Ramos (cell line): Measurements from ENCODE around the gene PREX1.
"Not testable (repeated sequence)": the region's sequence is repeated elsewhere in the genome, so short reads cannot be mapped to it uniquely, and the experiment has no call there.

Experiments used
- in situ Hi-C: fragments of 300-500 bp; cut with MboI; formaldehyde crosslinking; loops from one replicate; pipeline ENCODE4 v1.14.3; 2022; ENCODE audit warnings: low sequenced_read_pairs; ENCODE audit not compliant: unreplicated experiment

PREX1 gene

DNA sequence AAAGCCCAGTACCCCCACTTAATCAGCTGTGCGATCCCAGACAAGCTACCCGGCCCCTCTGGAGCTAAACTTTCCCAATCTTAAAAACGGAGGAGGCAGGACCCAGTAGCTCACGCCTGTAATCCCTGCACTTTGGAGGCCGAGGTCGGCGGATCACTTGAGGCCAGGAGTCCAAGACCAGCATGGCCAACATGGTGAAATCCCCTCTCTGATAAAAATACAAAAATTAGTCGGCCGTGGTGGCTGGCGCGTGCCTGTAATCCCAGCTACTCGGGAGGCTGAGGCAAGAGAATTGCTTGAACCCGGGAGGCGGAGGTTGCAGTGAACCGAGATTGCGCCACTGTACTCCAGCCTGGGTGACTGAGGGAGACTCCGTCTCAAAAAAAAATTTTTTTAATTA is 1.3 kb downstream of the PREX1 start:
- in situ Hi-C loops = not testable (repeated sequence)

- in situ Hi-C loops = no loop called here
These were observed 1.7 kb downstream of the PREX1 start for GRCh38 chr20:48826069-48826468.

GRCh38 chr20:48825566-48825920 is 2.3 kb downstream of the PREX1 start:
- in situ Hi-C loops = no loop called here

GRCh38 chr20:48824830-48825565 is 2.8 kb downstream of the PREX1 start:
- in situ Hi-C loops = no loop called here

GRCh38 chr20:48823960-48824498 is 3.8 kb downstream of the PREX1 start:
- in situ Hi-C loops = no loop called here

- in situ Hi-C loops = no loop called here
These were observed 4.3 kb downstream of the PREX1 start for GRCh38 chr20:48823476-48823875.

DNA sequence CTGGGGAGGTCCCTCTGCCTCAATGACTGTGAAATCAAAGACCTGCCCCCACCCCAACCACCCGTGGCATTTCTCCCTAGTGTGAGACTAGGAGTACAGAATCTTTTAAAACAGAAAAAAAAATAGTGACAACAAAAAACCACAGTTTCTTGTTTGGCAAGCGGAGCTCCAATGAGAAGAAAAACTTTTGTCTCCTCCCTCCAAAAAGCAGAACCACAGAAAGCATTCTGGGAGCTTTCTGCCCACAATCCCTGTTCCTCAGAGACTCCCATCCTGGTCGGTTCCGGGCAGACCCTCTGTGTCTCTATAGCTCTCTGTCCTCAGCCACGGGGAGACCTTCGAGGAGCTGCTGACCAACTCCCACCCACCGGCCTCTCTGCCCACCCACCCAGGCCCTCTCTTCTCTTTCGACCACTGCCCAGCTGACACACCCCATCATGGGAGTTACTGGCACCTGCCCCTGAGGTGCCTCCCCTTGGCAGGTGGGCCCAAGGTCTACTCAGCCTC is 4.9 kb downstream of the PREX1 start:
- in situ Hi-C loops = no loop called here

DNA sequence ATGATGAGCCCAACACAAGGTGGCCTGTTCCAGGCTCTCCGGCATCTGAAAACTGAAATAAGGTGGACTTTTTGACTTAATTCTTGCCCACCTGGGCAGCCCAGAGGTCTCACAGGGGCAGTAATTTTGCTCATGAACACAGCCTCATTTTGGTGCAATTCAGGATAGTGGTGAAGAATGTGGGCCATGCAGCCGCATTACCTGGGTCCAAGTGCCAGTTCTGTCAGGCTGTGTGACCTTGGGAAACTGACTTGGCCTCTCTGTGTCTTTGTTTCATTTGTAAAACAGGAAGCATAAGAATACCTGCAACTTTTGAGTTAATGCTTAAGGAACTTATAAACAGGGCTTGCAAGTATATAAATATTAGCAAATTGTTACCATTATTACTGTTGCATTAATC is 5.6 kb downstream of the PREX1 start:
- in situ Hi-C loops = no loop called here

- in situ Hi-C loops = no loop called here
These were observed 6.4 kb downstream of the PREX1 start for GRCh38 chr20:48821261-48821920.

GRCh38 chr20:48820649-48820973 is 7.2 kb downstream of the PREX1 start:
- in situ Hi-C loops = no loop called here

DNA sequence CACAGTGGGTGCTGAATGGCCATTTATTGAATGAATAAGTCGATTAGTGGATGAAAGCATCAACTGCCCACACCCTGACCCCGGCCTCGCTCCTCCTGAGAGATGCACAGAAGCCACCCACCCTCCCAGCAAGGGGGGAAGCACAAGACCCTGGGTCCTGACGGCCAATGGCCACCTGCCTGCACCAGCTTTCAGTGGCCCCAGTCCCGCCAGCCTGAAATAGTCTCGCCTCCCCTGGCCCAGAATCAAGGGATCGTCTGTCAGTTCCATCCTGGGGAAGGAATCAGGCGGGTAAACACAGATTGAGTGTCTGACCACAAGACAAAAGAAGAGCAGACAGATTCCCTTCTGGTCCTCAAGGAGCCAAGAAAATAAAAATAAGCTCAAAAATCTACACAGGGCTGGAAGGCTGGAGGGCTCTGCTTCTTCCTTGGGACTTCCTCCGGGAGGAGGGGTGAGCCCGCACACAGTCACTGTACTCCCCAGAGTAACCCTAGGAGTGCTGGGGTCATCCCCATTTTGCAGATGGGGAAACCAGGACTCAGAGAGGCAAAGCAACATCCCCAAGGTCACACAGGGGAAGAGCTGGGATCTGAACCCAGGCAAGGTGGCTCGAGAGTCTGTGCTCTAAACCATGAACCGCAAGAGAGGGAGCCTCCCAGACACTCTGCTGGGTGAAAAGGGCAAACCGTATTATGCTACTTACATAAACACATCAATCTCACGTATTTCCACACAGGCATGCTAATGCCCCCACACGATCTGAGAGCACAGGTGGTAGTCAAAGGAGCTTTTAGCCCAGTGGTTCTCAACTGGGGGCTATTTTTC is 7.8 kb downstream of the PREX1 start:
- in situ Hi-C loops = no loop called here

DNA sequence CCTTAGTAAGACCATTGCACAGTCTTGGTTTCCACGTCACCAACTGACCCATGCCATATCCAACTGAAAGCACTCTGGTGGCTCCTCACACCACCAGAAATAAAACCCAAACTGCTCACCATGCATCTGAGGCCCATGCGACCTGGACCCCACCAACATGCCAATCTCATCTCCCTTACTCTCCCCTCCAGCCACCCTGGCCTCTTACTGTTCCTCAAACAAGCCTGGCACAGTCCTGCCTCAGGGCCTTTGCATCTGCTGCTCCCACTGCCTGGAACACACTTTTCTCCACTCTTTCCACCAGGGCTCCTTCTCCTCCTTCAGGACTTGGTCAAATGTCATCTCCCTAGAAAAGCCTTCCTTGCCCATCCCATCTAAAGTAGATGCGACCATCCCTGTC is 8.7 kb downstream of the PREX1 start:
- in situ Hi-C loops = no loop called here

GRCh38 chr20:48818481-48818987 is 9.3 kb downstream of the PREX1 start:
- in situ Hi-C loops = no loop called here

- in situ Hi-C loops = no loop called here
These were observed 9.8 kb downstream of the PREX1 start for GRCh38 chr20:48818031-48818370.

- in situ Hi-C loops = no loop called here
These were observed 10.3 kb downstream of the PREX1 start for GRCh38 chr20:48817367-48818030.

DNA sequence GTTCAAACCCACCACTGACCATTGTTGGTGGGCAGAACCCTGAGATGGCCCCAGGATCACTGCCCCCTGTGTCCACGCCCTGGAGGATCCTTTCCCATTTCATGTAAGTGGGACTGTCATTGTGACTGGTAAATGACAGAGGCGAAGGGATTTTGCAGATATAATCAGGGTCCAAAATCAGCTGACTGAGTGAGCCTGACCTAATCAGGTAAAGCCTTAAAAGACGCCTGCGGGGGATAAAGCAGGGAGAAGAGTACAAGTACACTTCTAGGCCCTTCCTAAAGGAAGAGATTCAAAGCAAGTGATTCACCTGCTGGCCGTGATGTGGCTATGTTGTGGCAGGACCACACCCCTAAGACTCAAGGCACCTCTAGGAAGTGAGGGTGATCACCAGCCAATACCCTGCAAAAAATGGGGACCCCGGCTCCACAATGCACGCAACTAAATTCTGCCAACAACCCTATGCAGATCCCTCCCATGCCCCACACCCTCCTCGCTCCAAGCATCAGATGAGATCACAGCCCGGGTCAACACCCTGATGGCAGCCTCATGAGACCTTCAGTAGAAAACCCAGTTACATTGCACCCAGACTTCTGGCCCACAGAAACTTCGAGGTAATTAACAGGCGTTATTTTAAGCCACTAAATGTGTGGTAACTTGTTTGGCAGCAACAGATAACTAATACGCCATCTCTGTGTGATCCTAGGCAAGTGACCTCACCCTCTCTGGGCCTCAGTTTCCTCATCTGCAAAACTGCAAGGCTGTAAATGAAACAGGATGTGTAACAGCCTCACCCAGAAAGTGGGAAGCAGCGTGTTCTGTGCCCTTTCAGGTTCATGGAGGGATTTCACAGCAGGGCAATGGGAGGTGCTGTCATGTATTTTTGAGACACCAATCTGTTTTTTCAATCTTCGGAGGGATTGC is 11.3 kb downstream of the PREX1 start:
- in situ Hi-C loops = no loop called here

- in situ Hi-C loops = no loop called here
These were observed 12.3 kb downstream of the PREX1 start for GRCh38 chr20:48815537-48815936.

DNA sequence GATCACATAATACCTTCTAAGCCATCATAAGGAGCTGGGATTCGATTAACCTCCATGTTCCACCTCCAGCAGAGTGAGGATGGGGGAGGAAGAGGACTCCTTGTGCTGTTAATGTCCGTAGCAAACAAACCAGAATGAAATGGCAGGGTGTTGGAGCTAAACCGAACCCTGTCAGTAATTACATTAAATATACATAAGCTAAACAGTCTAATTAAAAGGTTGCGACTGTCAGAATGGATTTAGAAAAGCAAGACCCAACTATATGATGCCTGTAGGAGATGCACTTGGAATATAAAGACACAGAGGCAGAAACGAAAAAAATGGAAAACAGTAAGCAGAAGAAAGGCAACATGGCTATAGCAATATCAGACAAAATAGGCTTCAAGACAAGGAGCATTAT is 13.2 kb downstream of the PREX1 start:
- in situ Hi-C loops = no loop called here

GRCh38 chr20:48813930-48814546 is 13.8 kb downstream of the PREX1 start:
- in situ Hi-C loops = no loop called here
